ENCODE results near the gene INTS7. TPM values are rescaled to one million over a fixed set of nuclear protein-coding genes. Genes with fewer than 3 reads are reported as not detected.

The INTS7 gene
- polyA plus RNA-seq, 1 of the 3 experiments (the other 2 are of a cell fraction), result 8.7 TPM

GRCh38 chr1:211895126-211895759, 140.1 kb downstream of the INTS7 start:
- DNase-seq, result no peak
- Histone ChIP-seq H3K27me3 (ENCODE audit: insufficient read depth) (no peaks in the 10 kb centered on the region), H3K9me2 (no peaks in the 10 kb centered on the region), H3K9ac (no peak overlapping the region), H3K9me3 (no peaks in the 10 kb centered on the region), H3K4me3 (ENCODE audit: low read depth in 2 of 2, low read length in 1 of 2) (no peak overlapping the region), H3F3A (replicated peaks; ENCODE audit: insufficient read depth) (no peaks in the 10 kb centered on the region), H3K79me2 (ENCODE audit: insufficient read depth) (no peaks in the 10 kb centered on the region), H3K27ac (ENCODE audit: low read depth in 2 of 2, low read length in 1 of 2) (no peak overlapping the region), H3K4me1 (ENCODE audit: control insufficient read depth in 1 of 2, insufficient read depth in 2 of 2, low read depth in 1 of 2, low read length in 1 of 2) (no peaks in the 10 kb centered on the region; a peak in 1 of 4 replicates), H3K36me3 (replicated peaks in 1 of 2; ENCODE audit: control insufficient read depth in 1 of 2, insufficient read depth in 2 of 2, low read length in 1 of 2) (no peaks in the 10 kb centered on the region), H4K20me1 (ENCODE audit: insufficient read depth) (no peaks in the 10 kb centered on the region), H3K4me2 (no peak overlapping the region), H2AFZ (ENCODE audit: low read depth) (no peak overlapping the region)
- TF ChIP-seq MAX (IDR thresholded peaks at IDR 0.05; ENCODE audit: low read depth), result no peak
- TF ChIP-seq TEAD4 (IDR thresholded peaks at IDR 0.05; ENCODE audit: borderline replicate concordance, insufficient read depth), result no peak
- no peak for TF ChIP-seq NRF1 (IDR thresholded peaks at IDR 0.05; ENCODE audit: low read depth, low read length)
- no peak for TF ChIP-seq YY1 (IDR thresholded peaks at IDR 0.05; ENCODE audit: low read depth)
- no peak for TF ChIP-seq IRF3 (IDR thresholded peaks at IDR 0.05; ENCODE audit: low read depth, low read length)
- TF ChIP-seq GATA2 (CRISPR knock-in tag; IDR thresholded peaks at IDR 0.05), result no peak
- no peak for TF ChIP-seq USF2 (IDR thresholded peaks at IDR 0.05; ENCODE audit: borderline replicate concordance, low read depth, low read length)
- TF ChIP-seq TCF12 (IDR thresholded peaks at IDR 0.05), result no peak
- TF ChIP-seq GABPA (IDR thresholded peaks at IDR 0.05; ENCODE audit: low read depth), result no peak
- no peak for TF ChIP-seq FOXJ3 (CRISPR knock-in tag; IDR thresholded peaks at IDR 0.05)
- CTCF ChIA-PET, result interaction anchor here (1.7 kb wide), 1 partner anchor 197 kb away, joined by 6 read pairs; no protein-coding TSS in a partner anchor
- WGBS (ENCODE audit: low lambda C conversion rate), result 56% methylated on average over 2 of the region's 3 CpGs
- POLR2A ChIA-PET, result no interaction called here

GRCh38 chr1:211894312-211894711, 141.0 kb downstream of the INTS7 start:
- H3K4me1 ChIP-seq (ENCODE audit: control insufficient read depth in 1 of 2, insufficient read depth in 2 of 2, low read depth in 1 of 2, low read length in 1 of 2), result no peaks in the 10 kb centered on the region; a peak in 1 of 4 replicates
- no peak overlapping the region for H3K4me3 ChIP-seq (ENCODE audit: low read depth in 2 of 2, low read length in 1 of 2)
- H4K20me1 ChIP-seq (ENCODE audit: insufficient read depth), result no peaks in the 10 kb centered on the region
- no peaks in the 10 kb centered on the region for H3F3A ChIP-seq (replicated peaks; ENCODE audit: insufficient read depth)
- H3K9me3 ChIP-seq, result no peaks in the 10 kb centered on the region
- no peaks in the 10 kb centered on the region for H3K27me3 ChIP-seq (ENCODE audit: insufficient read depth)
- no peak overlapping the region for H3K4me2 ChIP-seq
- no peak overlapping the region for H2AFZ ChIP-seq (ENCODE audit: low read depth)
- no peak overlapping the region for H3K27ac ChIP-seq (ENCODE audit: low read depth in 2 of 2, low read length in 1 of 2)
- H3K36me3 ChIP-seq (replicated peaks in 1 of 2; ENCODE audit: control insufficient read depth in 1 of 2, insufficient read depth in 2 of 2, low read length in 1 of 2), result no peaks in the 10 kb centered on the region
- no peak for TF ChIP-seq TAF1 (IDR thresholded peaks at IDR 0.05; ENCODE audit: borderline replicate concordance, low read depth, low read length)
- TF ChIP-seq JUND (IDR thresholded peaks at IDR 0.05), result no peak
- ChIA-PET CTCF (interaction anchor here (1.0 to 1.7 kb wide), 2 partner anchors 30 to 196 kb away, joined by 3 to 6 read pairs; no protein-coding TSS in a partner anchor), POLR2A (no interaction called here)
- H3K79me2 ChIP-seq (ENCODE audit: insufficient read depth), result no peaks in the 10 kb centered on the region
- WGBS (ENCODE audit: low lambda C conversion rate), result 46% methylated on average over 5 of the region's 5 CpGs
- no peaks in the 10 kb centered on the region for H3K9me2 ChIP-seq
- no peak overlapping the region for H3K9ac ChIP-seq
- DNase-seq, result no peak
